Caco-2 (cell line): ENCODE data around the gene KMT2D. TPM values are rescaled to one million over a fixed set of nuclear protein-coding genes. Genes with fewer than 3 reads are reported as not detected.

ENCODE experiments used
- BruUV-seq: library from RNA; stranded (reverse); fragments of 400-500 nt; replicated peaks from 2 replicates; lab custom pipeline; 2021; lab: Mats Ljungman, UMichigan
- CTCF ChIA-PET: fragments of 300-600 bp; sonication (Branson Sonifier 250); formaldehyde crosslinking; loops from one replicate; lab custom pipeline; 2022; ENCODE audit warnings: antibody characterized with exemption; lab: Charles Lee
- POLR2A ChIA-PET: fragments of 300-600 bp; sonication (Branson Sonifier 250); formaldehyde crosslinking; loops from one replicate; lab custom pipeline; 2022; ENCODE audit warnings: antibody characterized with exemption; lab: Charles Lee
- DNase-seq, 2 experiments: peaks; one replicate each; pipeline versions ENCODE4 v3.0.0 to v3.0.0-alpha.2; 2020 to 2022
- H3K27me3 ChIP-seq: replicated peaks from 2 replicates; pipeline ENCODE4 v1.6.0; 2011; ENCODE audit warnings: low read length; ENCODE audit not compliant: control insufficient read depth, insufficient read depth
- H3K36me3 ChIP-seq: 2 replicates; pipeline ENCODE4 v1.5.1; 2011; ENCODE audit warnings: low read length; ENCODE audit not compliant: control insufficient read depth, insufficient read depth
- H3K4me1 ChIP-seq: fragments of 250-450 bp; sonication (Bioruptor Pico); 2 replicates; pipeline ENCODE4 v1.5.1; 2020; ENCODE audit warnings: mild to moderate bottlenecking
- H3K4me3 ChIP-seq: 2 replicates; pipeline ENCODE4 v1.5.1; 2011; ENCODE audit warnings: low read depth, mild to moderate bottlenecking, control low read depth, low read length
- H3K9me3 ChIP-seq: fragments of 250-450 bp; sonication (Bioruptor Pico); 2 replicates; pipeline ENCODE4 v1.5.1; 2020; ENCODE audit warnings: mild to moderate bottlenecking, moderate library complexity
- H3K27ac Mint-ChIP-seq: one replicate; pipeline ENCODE4 v1.8.0; 2022; ENCODE audit warnings: mixed read lengths; ENCODE audit not compliant: unreplicated experiment
- H3K27me3 Mint-ChIP-seq: one replicate; pipeline ENCODE4 v1.8.0; 2022; ENCODE audit warnings: mixed read lengths; ENCODE audit not compliant: insufficient read depth, unreplicated experiment
- H3K36me3 Mint-ChIP-seq: one replicate; pipeline ENCODE4 v1.8.0; 2022; ENCODE audit warnings: mild to moderate bottlenecking, mixed read lengths; ENCODE audit not compliant: insufficient read depth, unreplicated experiment
- H3K4me1 Mint-ChIP-seq: one replicate; pipeline ENCODE4 v1.8.0; 2022; ENCODE audit warnings: low read depth, mixed read lengths; ENCODE audit not compliant: unreplicated experiment
- H3K4me3 Mint-ChIP-seq: one replicate; pipeline ENCODE4 v1.8.0; 2022; ENCODE audit warnings: mild to moderate bottlenecking, moderate library complexity, mixed read lengths; ENCODE audit not compliant: unreplicated experiment
- H3K9me3 Mint-ChIP-seq: one replicate; pipeline ENCODE4 v1.8.0; 2022; ENCODE audit warnings: mixed read lengths; ENCODE audit not compliant: unreplicated experiment
- CTCF ChIP-seq, 2 experiments: fragments of 200-600 bp in 1 of 2; IDR thresholded peaks; 1 replicate in 1 of 2; 2 replicates in 1 of 2; pipeline versions ENCODE4 v1.5.1 to v1.8.0; 2011 to 2022; ENCODE audit warnings: antibody characterized with exemption in 1 of 2, control low read depth in 1 of 2, inconsistent platforms in 1 of 2, low read depth in 1 of 2, low read length in 1 of 2, mild to moderate bottlenecking in 1 of 2, moderate library complexity in 1 of 2; ENCODE audit not compliant: insufficient read depth in 1 of 2, severe bottlenecking in 1 of 2, unreplicated experiment in 1 of 2
- intact Hi-C: fragments of 100-400 bp; cut with micrococcal nuclease; formaldehyde crosslinking; loops from one replicate; pipeline ENCODE4 v1.10.0; 2022; ENCODE audit not compliant: unreplicated experiment
- total RNA-seq: library from RNA; stranded (reverse); gene quantifications from 2 replicates; pipeline ENCODE4 v1.2.3, GENCODE V29; 2022

Gene KMT2D
- total RNA-seq, 1 experiment from 2014 or later: 139 TPM

GRCh38 chr12:49054524-49054923 lies 6.1 kb downstream of the KMT2D start:
- ChIA-PET CTCF (no interaction called here), POLR2A (no interaction called here)
- no peaks in the 10 kb centered on the region for H3K27me3 ChIP-seq
- intact Hi-C loops: no loop called here
- Mint-ChIP-seq H3K36me3 (peaks cover 67% of the 10 kb centered on the region), H3K4me3 (no peak overlapping the region), H3K27ac (no peak overlapping the region), H3K4me1 (peaks cover 16% of the 10 kb centered on the region), H3K9me3 (no peaks in the 10 kb centered on the region), H3K27me3 (no peaks in the 10 kb centered on the region)
- no TSS peak for BruUV-seq
- H3K4me1 ChIP-seq: peaks cover 17% of the 10 kb centered on the region
- no peak for TF ChIP-seq CTCF (IDR thresholded peaks at IDR 0.05; ENCODE audit: insufficient read depth in 1 of 2, low read depth in 1 of 2, low read length in 1 of 2, severe bottlenecking in 1 of 2, unreplicated experiment in 1 of 2)
- DNase-seq: no peak
- peaks cover 15% of the 10 kb centered on the region for H3K36me3 ChIP-seq
- H3K4me3 ChIP-seq: no peak overlapping the region
- no peaks in the 10 kb centered on the region for H3K9me3 ChIP-seq

- no TSS peak for BruUV-seq
- peaks cover 68% of the 10 kb centered on the region for H3K36me3 Mint-ChIP-seq
- intact Hi-C loops: no loop called here
- Histone ChIP-seq H3K27me3 (no peaks in the 10 kb centered on the region), H3K4me3 (no peak overlapping the region), H3K9me3 (no peaks in the 10 kb centered on the region), H3K4me1 (peaks cover 17% of the 10 kb centered on the region), H3K36me3 (peaks cover 16% of the 10 kb centered on the region)
- no peaks in the 10 kb centered on the region for H3K9me3 Mint-ChIP-seq
- peaks cover 16% of the 10 kb centered on the region for H3K4me1 Mint-ChIP-seq
- no peak overlapping the region for H3K27ac Mint-ChIP-seq
- DNase-seq: no peak
- ChIA-PET CTCF (no interaction called here), POLR2A (no interaction called here)
- no peak overlapping the region for H3K4me3 Mint-ChIP-seq
- no peaks in the 10 kb centered on the region for H3K27me3 Mint-ChIP-seq
- TF ChIP-seq CTCF (IDR thresholded peaks at IDR 0.05; ENCODE audit: insufficient read depth in 1 of 2, low read depth in 1 of 2, low read length in 1 of 2, severe bottlenecking in 1 of 2, unreplicated experiment in 1 of 2): no peak
Measured at GRCh38 chr12:49054096-49054495, 6.5 kb downstream of the KMT2D start.

GRCh38 chr12:49052451-49053208 lies 8.0 kb downstream of the KMT2D start:
- POLR2A ChIA-PET: no interaction called here
- no peak overlapping the region for H3K4me3 ChIP-seq
- CTCF ChIA-PET: no interaction called here
- Mint-ChIP-seq H3K27ac (no peak overlapping the region), H3K4me3 (no peak overlapping the region), H3K36me3 (peaks cover 82% of the 10 kb centered on the region), H3K27me3 (no peaks in the 10 kb centered on the region), H3K4me1 (peaks cover 10% of the 10 kb centered on the region), H3K9me3 (no peaks in the 10 kb centered on the region)
- intact Hi-C loops: no loop called here
- H3K4me1 ChIP-seq: peaks cover 6% of the 10 kb centered on the region
- TSS peak; percentile 2 for BruUV-seq
- H3K9me3 ChIP-seq: no peaks in the 10 kb centered on the region
- TF ChIP-seq CTCF (IDR thresholded peaks at IDR 0.05; ENCODE audit: insufficient read depth in 1 of 2, low read depth in 1 of 2, low read length in 1 of 2, severe bottlenecking in 1 of 2, unreplicated experiment in 1 of 2): no peak
- no peak for DNase-seq
- no peaks in the 10 kb centered on the region for H3K27me3 ChIP-seq
- H3K36me3 ChIP-seq: peaks cover 20% of the 10 kb centered on the region
